ENCODE results near the gene PTPA.

PTPA gene

GRCh38 chr9:129094387-129095169, 16.6 kb upstream of the PTPA start:
- Histone ChIP-seq H3K9me3 (ENCODE audit: insufficient read depth, low read length) (no peaks in the 10 kb centered on the region), H4K20me1 (ENCODE audit: low read depth, low read length) (no peaks in the 10 kb centered on the region), H3K4me3 (ENCODE audit: insufficient read depth, low read length, poor library complexity, severe bottlenecking) (no peak overlapping the region), H3K27me3 (ENCODE audit: low read length) (no peaks in the 10 kb centered on the region), H3F3A (ENCODE audit: insufficient read depth) (no peaks in the 10 kb centered on the region), H3K4me2 (ENCODE audit: low read depth, low read length, poor library complexity, severe bottlenecking) (no peak overlapping the region), H3K27ac (ENCODE audit: low read depth, low read length) (no peak overlapping the region), H3K79me2 (ENCODE audit: insufficient read depth, low read length) (no peaks in the 10 kb centered on the region), H3K9ac (ENCODE audit: low read length) (no peak overlapping the region), H2AFZ (ENCODE audit: low read depth, low read length, severe bottlenecking) (no peak overlapping the region), H3K9me2 (replicated peaks; ENCODE audit: insufficient read depth, low read length) (no peaks in the 10 kb centered on the region), H3K36me3 (ENCODE audit: low read length) (no peaks in the 10 kb centered on the region)
- TF ChIP-seq CTCF (IDR thresholded peaks at IDR 0.05; ENCODE audit: insufficient read depth, low read length, poor library complexity, severe bottlenecking) (no peak), EZH2phosphoT487 (conservative IDR thresholded peaks at IDR 0.05; ENCODE audit: low read length) (no peak)

GRCh38 chr9:129095170-129095667, 16.0 kb upstream of the PTPA start:
- H2AFZ ChIP-seq (ENCODE audit: low read depth, low read length, severe bottlenecking) = no peak overlapping the region
- no peaks in the 10 kb centered on the region for H3K36me3 ChIP-seq (ENCODE audit: low read length)
- no peak overlapping the region for H3K27ac ChIP-seq (ENCODE audit: low read depth, low read length)
- no peak overlapping the region for H3K9ac ChIP-seq (ENCODE audit: low read length)
- H3K79me2 ChIP-seq (ENCODE audit: insufficient read depth, low read length) = no peaks in the 10 kb centered on the region
- H3K4me2 ChIP-seq (ENCODE audit: low read depth, low read length, poor library complexity, severe bottlenecking) = no peak overlapping the region
- H3K27me3 ChIP-seq (ENCODE audit: low read length) = no peaks in the 10 kb centered on the region
- H3F3A ChIP-seq (ENCODE audit: insufficient read depth) = no peaks in the 10 kb centered on the region
- no peak overlapping the region for H3K4me3 ChIP-seq (ENCODE audit: insufficient read depth, low read length, poor library complexity, severe bottlenecking)
- no peaks in the 10 kb centered on the region for H3K9me2 ChIP-seq (replicated peaks; ENCODE audit: insufficient read depth, low read length)
- no peaks in the 10 kb centered on the region for H3K9me3 ChIP-seq (ENCODE audit: insufficient read depth, low read length)
- no peaks in the 10 kb centered on the region for H4K20me1 ChIP-seq (ENCODE audit: low read depth, low read length)
- TF ChIP-seq CTCF (IDR thresholded peaks at IDR 0.05; ENCODE audit: insufficient read depth, low read length, poor library complexity, severe bottlenecking) = no peak
- no peak for TF ChIP-seq EZH2phosphoT487 (conservative IDR thresholded peaks at IDR 0.05; ENCODE audit: low read length)

GRCh38 chr9:129095908-129096307, 15.3 kb upstream of the PTPA start:
- Histone ChIP-seq H3K4me3 (ENCODE audit: insufficient read depth, low read length, poor library complexity, severe bottlenecking) (no peak overlapping the region), H3F3A (ENCODE audit: insufficient read depth) (no peaks in the 10 kb centered on the region), H3K4me2 (ENCODE audit: low read depth, low read length, poor library complexity, severe bottlenecking) (no peak overlapping the region), H3K9me3 (ENCODE audit: insufficient read depth, low read length) (no peaks in the 10 kb centered on the region), H3K79me2 (ENCODE audit: insufficient read depth, low read length) (no peaks in the 10 kb centered on the region), H2AFZ (ENCODE audit: low read depth, low read length, severe bottlenecking) (no peak overlapping the region), H3K27ac (ENCODE audit: low read depth, low read length) (no peak overlapping the region), H3K27me3 (ENCODE audit: low read length) (no peaks in the 10 kb centered on the region), H3K9me2 (replicated peaks; ENCODE audit: insufficient read depth, low read length) (no peaks in the 10 kb centered on the region), H3K36me3 (ENCODE audit: low read length) (no peaks in the 10 kb centered on the region), H3K9ac (ENCODE audit: low read length) (no peak overlapping the region), H4K20me1 (ENCODE audit: low read depth, low read length) (no peaks in the 10 kb centered on the region)
- no peak for TF ChIP-seq CTCF (IDR thresholded peaks at IDR 0.05; ENCODE audit: insufficient read depth, low read length, poor library complexity, severe bottlenecking)
- TF ChIP-seq EZH2phosphoT487 (conservative IDR thresholded peaks at IDR 0.05; ENCODE audit: low read length) = no peak

All from SU-DHL-6 (cell line).